Measurements from ENCODE around the gene SCAMP5.
A peak's percentile ranks its signal among the peaks of the same experiment; 100 is the strongest.

Gene SCAMP5

DNA sequence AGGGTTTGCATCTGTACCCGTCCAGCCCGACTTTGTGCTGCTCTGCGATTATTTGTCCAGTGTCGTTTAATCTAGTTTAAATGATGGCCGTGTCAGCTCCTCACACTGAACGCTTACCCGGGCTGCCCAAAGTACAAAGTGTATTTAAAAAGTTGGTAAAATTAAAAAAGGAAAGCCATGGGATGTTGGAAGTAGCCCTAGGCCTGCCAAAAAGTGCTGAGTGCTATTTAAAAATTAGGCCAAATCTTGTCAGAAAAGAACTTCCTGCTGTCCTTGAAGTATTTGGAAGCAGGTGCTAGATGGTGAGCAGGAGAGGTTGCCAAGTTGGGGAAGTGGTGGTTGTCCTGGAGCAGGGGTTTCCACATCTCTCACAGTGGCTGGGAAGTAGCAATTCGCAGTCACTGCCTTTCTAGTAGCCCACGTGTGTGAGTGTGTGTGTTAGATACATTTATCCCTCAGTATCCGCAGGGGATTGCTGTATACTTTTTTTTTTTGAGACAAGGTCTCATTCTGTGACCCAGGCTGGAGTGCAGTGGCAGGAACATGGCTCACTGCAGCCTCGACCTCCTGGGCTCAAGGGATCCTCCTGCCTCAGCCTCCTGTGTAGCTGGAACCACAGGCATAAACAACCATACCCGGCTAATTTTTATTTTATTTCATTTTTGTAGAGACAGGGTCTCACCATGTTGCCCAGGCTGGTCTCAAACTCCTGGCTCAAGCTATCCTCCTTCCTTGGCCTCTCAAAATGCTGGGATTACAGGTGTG, 28.7 kb downstream of the SCAMP5 start:
- peak; percentile 42 for DNase-seq

DNA sequence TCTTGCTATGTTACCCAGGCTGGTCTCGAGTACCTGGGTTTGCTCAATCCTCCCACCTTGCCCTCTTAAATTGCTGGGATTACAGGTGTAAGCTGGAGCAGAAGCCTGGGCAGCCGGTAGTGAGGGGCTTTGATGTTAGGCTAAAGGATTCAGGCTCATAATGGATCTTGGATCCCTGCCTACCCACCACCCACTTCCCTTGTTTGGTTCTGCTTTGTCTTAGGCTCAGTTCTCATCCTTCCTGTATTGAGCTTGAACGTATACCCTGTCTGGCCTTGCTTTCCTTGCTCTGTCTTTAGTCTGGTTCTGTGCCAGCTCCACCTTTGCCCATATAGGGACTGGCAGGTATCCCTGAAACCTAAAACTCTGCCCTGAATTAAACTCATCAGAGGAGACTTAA, 29.7 kb downstream of the SCAMP5 start:
- peak; percentile 26 for DNase-seq

DNA sequence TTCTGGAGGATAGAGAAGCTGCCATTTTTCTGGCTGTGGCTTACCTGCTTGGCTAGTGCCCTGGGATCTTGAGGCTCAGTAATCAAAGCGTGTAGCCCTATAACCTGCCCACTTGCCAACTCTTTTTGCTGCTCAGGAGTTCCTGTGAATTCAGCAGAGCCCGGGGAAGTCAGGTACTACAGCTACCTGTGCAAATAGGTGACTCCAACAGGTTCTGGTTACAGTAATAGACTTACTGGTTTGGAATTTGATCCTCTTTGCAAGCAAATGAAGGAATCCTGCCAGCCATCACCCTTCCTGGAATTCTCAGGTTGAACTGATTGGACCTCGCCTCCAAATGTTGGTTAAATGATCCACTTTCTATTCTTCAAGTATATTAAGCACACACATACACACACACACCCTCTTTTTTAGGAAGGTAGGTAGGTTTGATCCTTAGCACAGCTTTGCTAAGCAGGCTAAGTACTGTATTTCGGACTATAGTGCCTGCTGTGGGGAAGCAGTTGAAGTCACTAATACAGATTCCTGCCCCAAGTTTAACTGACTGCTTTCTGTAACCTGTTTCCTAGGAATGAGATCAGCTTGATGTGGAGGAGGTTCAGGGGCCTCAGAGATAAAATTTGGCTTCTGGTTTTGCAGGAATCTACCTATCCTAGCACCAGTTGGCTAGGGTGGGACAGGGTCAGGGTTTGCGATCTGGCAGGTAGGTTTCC, 30.3 kb downstream of the SCAMP5 start:
- no peak for DNase-seq

DNA sequence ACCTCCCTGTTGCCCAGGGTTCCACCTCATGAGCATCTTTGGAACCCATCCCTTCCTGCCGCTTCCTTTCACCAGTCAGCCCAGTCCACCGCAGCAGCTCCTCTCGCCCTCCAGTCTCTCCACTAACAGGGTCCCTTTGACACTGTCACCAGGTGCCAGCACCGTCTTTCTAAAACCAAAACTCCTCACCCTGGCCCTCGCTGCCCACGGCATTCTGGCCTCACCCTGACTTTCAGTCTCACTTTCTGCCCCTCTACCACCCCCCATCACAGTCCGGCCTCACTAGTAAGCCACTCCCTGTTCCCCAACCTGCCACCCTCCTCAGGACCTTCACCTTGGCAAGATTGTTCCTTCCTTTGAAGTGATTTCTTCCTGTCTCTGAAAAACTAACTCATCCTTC, 32.2 kb downstream of the SCAMP5 start:
- DNase-seq, result no peak

DNA sequence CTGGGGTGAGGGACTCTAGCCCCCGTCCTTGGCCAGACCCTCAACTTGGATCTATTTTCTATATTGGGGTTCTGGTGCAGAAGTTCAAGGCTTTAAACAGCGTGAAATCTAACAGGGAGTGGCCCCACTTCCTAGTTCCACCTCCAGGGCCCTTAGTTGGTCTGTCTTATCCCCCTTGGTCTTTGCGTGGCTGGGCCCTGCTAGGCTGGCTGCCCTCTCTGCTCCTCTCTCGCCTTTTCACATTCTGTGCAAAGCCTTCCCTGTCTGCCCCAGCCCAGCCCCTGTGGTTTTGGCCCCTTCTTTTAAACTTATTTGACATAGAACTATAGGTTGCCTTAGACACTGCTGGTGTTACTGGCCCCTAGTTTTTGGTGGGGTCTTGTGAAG, 33.6 kb downstream of the SCAMP5 start:
- DNase-seq, result no peak

DNA sequence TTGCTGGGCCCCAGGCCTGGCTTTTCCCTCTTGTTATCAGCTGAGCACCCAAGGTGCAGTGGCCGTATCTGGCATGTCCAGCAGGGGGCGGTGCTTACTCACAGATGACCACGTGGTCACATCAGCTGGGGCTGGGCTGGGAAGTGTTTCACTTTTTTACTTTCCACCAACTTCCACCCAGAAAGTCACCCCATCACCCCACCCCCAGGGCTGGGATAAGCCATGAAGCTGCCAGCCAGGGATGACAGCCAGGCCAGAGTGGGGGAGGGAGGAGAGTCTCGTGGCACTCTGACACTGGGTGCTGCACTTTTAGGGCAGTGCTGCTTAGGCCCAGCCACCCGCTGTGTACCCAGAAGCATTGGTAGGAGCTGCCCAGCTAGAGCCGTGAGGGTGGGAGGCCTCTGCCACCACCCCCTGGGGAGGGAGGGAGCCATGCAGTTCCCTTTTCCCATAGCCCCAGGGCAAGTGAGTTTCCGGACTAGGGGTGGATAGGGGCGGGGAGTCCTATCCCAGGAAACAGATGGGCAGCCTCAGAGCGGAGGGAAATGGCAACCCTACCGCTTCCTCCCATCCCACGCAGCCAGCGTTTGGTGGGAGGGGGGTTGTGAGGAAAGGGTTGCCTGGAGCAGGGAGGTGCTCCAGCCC, 34.1 kb downstream of the SCAMP5 start:
- DNase-seq, result peak; percentile 71

DNA sequence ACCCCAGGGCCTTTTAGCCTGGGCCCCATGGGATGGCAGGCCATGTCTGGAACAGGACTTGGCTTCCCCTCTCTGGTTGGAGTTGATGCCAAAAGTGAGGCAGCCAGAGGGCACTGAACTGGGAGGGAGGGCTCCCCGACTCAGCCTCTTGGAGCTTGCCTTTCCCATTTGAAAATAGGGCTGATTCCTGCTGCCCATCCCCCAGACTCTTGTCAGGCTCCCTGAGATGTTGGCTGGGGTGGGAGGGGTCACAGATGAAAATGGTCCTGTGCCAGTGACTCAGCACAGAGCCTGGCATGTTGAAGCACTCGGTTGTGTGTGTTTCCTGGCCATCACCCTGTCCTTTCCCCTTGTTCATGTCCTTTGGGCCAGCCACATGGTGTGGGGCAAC, 34.7 kb downstream of the SCAMP5 start:
- DNase-seq, result peak; percentile 29

DNA sequence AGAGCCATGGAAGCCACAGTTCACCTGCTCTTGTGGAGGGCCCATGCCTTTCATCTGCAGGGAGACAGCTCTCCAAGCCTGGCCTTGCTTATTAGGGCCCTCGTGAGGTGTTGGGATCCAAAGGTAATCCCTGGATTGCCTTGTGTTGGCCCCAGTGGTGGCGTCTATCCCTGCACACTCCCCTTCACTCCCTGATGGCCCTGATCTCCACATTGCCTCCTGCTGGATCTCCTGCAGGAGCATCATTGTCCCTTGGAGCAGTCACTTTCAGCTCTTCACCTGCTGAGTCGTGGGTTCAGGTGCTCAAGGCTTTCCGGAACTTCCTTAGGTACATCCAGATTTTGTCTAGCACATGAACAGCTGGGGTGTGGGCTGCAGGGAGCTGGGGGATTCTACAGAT, 35.1 kb downstream of the SCAMP5 start:
- DNase-seq, result no peak

DNA sequence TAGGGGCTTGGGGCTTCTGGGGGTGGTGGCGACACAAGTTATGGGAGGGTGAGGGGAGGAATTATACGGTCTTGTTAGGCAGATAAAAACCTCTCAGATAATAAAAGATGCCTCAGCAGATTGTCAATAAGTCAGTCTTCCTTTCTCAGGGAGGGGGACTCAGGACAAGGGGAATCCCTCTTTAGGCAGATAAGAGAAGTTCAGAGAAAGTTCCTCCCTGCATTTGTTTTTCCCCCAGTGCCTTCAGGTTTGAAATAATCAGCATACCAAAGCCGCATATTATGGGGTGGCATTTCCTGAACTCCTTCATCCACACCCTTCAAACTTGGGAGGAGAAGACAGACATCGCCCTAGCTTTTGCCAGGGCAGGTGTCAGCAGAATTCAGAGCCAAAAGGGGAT, 36.5 kb downstream of the SCAMP5 start:
- DNase-seq, result no peak

DNA sequence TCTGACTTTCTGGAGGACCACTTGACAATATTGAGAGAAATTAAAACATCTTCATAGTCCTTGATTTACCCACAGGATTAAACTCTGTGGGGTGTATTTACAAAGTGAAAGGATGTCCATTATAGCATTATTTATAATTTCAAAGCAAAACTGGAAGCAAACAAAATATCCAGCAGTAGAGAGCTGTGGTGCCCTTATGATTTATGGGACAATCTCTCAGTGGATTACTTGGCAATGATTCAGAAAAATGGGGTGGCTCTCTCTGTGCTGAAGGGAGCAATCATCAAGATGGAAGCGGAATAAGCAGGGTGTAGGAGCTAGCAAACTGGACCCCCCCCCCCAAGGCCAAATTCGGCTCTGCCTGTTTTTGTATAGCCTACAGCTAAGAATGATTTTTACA, 37.0 kb downstream of the SCAMP5 start:
- peak; percentile 41 for DNase-seq

DNA sequence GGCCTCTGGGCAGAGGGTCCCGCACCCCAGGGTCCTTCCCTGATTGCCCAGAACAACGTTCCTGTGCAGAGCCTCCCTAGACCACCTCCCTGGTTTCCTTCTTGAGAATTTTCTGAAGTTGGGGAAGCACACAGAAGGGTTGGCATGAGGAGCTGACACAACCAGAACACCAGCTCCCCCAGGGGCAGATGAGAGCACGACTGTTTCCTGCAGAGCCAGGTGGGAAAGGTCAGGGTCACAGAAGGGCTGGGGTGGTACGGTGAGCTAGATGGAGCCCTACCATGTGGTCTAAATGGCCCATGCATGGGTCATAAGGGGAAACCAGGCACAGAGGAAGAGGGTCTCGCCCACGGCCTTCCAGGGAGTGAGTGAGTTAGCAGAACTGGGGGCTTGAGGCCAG, 38.4 kb downstream of the SCAMP5 start:
- no peak for DNase-seq

DNA sequence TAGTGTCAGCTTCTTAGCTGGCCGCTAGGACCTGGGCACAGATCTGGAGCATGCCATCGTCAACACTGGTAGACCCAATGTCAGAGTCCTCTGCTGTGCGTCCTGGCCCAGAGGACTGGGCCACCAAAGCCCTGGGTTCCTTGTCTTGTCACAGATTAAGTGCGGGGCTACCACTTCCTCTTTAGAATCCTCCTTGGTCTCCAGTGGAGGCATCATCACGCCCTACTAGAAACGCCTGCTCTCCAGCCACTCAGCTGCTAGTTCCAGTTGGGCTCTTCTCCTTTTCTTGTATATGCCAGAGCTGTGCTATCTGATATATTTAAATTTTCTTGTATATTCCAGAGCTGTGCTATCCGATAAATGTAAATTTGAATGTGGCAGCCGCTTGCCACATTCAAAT, 39.3 kb downstream of the SCAMP5 start:
- no peak for DNase-seq

DNA sequence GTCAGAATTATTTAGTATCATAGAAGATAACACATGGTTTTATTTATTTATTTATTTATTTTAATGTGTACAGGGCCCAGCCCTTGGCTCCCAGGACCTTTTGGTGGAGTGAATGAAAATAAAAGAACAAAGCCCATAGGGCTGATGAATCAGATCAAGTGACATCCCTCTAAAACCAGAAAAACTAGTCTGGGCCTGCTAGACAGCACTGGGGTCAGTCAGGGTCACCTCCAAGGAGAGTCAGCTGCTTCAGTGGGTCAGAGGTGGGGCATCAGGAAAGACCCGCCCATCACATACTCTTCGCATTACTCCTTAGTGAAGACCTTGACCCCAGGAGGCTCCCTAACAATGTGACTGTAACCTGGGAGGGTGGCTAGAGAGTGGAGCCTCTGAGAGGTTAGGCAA, 40.9 kb downstream of the SCAMP5 start:
- no peak for DNase-seq

DNA sequence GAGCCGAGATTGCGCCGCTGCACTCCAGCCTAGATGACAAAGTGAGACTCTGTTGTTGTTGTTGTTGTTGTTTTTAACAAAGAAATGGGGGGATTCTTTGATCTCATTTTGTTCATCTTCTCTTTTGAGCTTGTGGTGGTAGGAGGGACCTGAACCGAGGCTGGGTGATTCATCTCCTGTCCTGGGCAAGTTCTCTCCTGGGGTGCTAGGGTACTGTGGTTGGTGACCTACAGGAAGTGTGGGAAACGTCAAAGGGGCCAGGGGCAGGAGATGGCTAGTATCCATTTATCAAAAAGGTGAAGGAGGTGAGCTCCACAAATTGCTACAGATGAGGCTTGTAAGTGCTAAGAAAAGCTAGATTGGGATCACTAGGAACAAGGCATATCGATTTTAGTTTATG, 42.3 kb downstream of the SCAMP5 start:
- DNase-seq, result no peak

DNA sequence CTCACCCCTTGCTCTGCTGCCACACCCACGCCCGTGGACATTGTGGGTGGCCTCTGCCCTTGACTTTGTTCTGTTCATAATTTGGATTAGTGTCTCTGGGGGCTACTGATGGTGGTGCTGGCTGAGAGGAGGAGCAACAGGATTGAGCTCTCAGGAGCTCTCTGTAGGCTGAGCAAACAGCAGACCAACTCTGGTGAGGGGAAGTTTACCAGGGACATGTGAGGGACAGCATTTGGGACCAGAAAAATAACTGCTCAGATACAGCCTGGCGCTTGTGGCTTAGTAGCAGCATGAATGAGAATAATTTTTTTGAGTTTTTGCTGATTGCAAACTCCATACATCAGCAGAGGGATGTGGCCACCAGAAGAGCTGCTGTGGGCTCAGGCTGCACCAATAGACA, 42.9 kb downstream of the SCAMP5 start:
- DNase-seq, result no peak

DNA sequence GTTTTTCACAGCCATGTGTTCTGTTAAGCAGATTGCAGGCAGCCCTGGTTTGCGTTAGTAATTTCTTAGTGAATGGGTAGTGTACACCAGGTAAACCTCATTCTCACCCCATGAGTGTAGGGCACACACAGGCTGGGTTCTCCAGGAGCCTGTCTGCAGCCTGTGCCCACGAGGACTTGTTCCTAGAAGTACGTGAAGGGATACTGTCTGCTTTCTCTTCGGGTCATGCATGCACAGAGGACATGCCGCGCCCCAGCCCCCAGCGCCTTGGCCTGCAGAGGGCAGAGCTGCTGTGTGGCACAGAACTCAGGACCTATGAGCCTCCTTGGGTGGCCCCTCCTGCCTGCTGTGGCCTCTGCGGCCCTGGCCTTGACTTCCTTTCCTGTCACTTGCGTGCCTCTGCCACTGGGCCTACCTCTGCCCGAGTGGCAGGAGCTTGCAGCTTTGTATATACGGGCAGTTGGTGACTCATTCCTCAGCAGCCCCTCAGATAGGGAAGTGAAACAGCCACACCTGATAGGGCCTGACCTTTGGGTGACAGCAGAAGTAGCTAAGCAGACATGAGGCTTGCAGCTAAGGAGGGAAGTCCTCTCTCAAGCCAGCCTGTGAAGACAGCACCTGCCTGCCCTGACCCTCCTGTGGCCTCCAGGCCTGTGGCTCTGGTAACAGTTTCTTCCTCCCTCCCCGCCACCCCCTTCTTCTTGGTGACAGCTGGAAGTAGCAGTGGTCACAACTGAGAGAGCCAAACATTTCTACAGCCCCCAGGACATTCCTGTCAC, 47.6 kb downstream of the SCAMP5 start:
- DNase-seq, result peak; percentile 15

DNA sequence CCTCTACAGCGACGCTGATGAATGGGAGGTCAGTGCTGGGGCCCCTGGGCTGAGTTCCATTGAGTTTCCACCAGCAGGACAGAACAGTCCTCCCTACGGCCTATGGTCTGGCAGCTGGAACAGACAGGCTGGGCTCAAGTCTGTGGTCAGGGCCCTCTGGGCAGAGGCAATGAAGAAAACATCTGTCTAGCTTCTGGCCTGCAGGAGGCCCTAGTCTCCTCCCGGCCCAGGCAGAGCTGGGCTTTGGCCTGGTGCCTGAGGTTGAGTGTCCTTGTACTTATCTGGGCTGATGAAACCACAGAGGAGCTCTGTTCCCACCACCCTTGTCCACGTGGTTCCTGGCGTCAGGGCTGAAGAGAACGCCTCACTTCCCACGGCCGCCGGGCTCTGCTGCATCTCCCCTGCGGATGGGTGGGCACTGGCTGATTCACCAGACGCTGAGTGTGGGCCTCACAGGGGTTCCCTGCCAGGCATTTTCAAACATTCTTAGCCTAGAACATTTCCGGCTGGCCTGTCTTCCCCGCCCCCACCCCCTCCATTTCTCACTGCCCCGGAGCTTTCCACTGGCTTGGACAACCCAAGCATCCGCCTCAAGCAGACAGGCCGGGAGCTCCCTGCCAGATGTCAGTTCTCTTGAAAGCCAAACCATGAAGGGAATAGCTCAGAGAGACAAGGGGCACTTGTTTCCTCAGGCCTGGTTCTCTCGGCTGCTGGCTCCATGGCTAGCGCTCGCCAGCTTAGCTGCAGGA, 48.3 kb downstream of the SCAMP5 start:
- DNase-seq, result no peak

DNA sequence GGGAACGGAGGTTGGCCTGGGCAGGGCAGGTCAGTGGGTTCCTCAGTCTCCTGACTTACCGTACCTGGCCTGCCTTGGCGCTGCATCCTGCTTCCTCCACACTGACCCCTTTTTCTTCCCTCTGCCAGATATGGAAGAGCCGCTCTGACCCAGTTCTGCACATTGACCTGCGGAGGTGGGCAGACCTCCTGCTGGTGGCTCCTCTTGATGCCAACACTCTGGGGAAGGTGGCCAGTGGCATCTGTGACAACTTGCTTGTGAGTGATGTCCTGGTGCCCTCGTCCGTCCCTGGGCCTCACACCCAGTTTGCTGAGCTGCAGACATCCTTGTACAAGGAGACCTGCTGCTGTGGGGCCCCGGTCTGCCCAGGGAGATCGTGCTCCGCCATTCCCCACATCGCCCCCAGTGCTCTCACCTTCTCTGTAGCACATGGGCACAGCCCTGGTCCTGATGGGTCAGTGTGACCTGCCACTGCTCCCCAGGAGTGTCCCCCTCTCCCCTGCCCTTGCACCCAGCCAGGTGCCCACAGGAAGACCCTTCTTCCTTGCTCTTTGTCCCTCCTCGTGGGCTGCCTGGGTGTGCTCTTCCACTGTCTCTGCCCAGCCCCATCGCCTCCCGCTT, 49.0 kb downstream of the SCAMP5 start:
- no peak for DNase-seq

DNA sequence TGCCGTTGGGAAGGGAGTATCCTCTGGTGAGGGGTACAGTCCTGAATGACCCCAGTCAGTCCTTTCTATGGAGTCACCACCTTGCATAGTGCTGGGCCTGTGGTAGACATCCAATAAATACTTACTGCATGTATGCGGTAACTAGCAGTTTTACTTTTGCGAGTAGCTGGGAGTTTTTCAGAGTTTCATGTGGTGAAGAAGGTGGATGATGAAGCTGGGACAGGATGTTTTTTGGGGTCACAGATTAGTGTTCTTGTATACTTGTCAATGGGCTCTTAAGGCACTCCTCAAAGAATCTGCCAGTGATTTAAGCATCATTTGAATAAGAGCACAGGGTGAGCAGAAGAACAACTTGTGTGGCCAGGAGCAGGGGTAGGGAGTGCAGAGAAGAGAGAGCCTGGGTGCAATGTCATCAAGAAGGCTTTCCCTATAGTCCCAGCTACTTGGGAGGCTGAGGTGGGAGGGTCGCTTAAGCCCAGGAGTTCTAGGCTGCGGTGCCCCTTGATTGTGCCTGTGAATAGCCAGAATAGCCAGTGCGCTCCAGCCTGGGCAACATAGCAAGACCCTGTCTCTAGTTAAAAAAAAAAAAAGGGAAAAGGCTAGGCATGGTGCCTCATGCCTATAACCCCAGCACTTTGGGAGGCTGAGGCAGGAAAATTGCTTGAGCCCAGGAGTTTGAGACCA, 50.1 kb downstream of the SCAMP5 start:
- DNase-seq, result no peak

DNA sequence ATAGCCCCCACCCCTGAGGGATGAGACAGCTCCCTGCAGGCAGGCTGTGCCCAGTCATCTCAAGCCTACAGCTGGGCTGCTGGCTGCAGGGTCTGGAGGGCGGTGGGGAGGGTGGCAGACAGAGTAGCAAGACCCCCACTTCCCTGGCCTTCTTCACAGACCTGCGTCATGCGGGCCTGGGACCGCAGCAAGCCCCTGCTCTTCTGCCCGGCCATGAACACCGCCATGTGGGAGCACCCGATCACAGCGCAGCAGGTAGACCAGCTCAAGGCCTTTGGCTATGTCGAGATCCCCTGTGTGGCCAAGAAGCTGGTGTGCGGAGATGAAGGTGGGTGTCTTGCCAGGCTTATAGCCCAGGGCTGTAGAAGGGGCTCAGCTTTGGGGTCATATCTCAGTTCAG, 53.0 kb downstream of the SCAMP5 start:
- DNase-seq, result no peak

DNA sequence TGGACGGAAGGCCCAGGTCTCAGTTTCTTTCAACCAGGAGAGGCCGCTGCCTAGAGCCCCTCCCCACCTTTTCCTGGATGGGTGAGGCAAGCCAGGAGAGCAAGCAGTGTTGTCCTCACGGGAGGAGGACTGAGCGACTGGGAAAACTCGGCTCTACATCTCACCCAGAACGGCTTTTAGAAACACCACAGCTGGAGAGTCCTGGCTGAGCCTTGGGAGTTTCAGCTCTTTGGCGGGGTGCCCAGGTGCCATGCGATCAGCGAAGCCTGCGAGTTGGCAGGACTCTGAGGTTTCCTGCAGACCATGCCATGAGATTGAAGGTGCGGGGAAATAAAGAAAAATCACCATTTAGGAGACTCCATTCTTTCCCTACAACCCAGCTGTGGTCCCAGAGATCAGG, 54.0 kb downstream of the SCAMP5 start:
- DNase-seq, result peak; percentile 81

DNA sequence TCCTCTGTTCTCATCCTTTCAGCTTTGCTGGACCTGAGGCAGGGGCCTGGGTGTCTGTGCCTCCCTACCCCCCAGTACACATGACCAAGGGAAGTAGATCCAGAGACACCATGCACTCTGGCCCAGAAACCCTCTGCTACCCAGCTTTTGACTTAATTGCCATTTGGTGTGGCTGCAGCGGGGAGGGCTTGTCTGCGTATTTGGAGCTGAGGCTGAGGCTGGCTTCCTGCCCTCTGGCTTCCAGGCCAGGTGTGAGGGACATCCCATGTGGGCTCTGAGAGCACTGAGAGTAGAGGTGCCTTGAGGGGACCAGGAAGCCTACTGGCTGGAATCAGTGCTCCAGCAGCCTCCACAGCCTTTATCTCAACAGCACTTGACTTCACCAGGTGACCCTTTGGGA, 54.9 kb downstream of the SCAMP5 start:
- DNase-seq, result no peak
